Measurements from ENCODE around the gene YY2.
"Not testable (repeated sequence)": the region's sequence is repeated elsewhere in the genome, so short reads cannot be mapped to it uniquely, and the experiment has no call there.

Gene YY2

GRCh38 chrX:21855937-21856415, at the start of gene YY2:
YY2 (plus strand) TSS chrX:21855987; CDS start chrX:21856485, 498 bp downstream.
- no peak for DNase-seq

DNA sequence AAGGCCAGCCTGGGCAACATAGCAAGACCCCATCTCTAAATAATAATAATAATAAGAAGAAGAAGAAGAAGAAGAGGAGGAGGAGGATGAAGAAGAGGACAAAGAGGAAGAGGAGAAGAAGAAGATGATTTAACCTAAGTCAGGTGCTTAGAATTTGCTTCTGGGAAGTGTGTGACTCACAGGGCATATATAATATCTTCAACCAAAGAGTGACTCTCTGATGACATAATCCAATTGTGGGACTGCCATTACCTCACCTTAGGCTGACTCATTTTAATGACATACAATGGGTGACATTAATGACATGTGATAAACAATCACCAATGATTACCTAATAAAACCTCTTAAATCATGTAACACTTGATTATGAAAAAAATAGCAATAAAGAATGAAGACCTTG, 49.1 kb upstream of the YY2 start:
- DNase-seq, result no peak

- DNase-seq, result no peak
Observed at GRCh38 chrX:21811832-21812231, 44.0 kb upstream of the YY2 start.

- no peak for DNase-seq
Observed at GRCh38 chrX:21812628-21813027, 43.2 kb upstream of the YY2 start.

GRCh38 chrX:21813612-21814368, 42.0 kb upstream of the YY2 start:
- DNase-seq, result no peak

DNA sequence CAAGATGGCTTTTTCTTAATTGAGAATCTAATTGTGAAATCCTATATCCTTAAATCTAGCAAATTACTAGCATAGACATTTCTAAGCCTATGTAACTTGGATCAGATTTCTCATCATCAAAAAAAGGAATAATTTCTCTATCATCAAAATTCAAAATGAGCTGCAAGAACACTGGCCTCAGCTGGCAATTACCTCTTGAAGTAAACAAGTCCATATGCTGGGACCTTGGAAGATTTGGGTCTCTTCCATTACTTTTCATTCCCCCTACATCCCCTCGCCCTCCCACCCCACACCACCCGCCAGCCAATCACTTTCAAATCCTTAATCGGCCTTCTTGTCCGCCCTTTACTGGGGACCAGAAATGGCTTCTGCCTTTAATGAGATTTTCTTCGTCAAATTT, 39.7 kb upstream of the YY2 start:
- DNase-seq, result no peak

GRCh38 chrX:21820170-21820569, 35.6 kb upstream of the YY2 start:
- DNase-seq, result not testable (repeated sequence)

GRCh38 chrX:21821875-21822274, 33.9 kb upstream of the YY2 start:
- DNase-seq, result no peak

DNA sequence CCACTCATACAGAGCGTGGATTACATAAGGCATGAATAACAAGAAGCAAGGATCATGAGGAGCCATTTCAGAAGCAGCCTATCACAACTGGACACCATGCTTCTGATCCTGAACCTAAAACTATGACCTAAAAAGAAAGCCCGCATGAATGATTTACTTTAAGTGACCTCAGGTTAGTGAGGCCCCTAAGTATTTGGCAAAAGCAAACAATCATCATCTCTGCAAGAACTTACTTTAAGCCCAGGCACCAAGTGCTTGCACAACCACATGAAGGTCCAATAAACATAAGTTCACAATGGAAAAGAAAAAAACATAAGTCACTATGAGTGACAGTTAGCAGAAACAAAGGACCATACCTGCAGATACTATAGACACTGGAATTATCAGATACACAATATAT, 24.3 kb upstream of the YY2 start:
- no peak for DNase-seq

DNA sequence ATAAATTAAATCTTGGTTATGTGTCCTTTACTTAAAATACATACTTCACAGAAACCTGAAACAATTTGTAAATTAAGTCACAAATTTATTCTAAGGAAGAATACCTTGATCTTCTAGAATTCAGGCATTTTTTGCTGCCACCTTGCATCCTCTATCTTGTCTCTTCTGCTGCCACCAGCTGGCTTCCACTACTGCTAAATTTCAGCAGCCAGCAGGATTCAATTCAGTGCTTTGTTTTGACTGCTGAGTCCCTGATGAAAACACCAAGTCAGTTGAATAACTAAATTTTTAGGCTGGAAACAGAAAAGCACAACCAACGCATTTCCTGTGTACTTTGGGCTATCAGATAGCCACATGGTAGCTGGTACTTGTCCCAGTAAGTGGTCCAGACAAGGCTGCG, 18.7 kb upstream of the YY2 start:
- no peak for DNase-seq

DNA sequence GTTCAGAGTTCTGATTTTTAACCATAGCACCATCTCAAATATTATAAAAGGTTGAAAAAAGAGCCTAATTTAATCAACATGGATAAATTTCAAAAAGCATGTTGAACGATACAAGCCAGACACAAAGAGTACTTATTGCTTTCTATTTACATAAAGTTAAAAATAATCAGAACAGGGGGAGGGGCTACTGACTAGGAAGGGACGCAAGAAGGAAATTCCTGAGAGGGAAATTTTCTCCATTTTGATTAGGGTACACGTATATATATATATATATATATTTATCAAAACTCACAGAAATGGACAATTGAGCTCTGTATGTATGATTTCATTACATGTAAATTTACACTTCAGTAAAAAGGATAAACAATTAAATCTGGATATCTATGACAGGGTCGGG, 16.9 kb upstream of the YY2 start:
- no peak for DNase-seq

- DNase-seq, result peak; percentile 71
Observed at GRCh38 chrX:21839334-21840192, 16.2 kb upstream of the YY2 start, which contains the start of gene MBTPS2. MBTPS2 (plus strand) TSS chrX:21839617; CDS start chrX:21839735, 118 bp downstream.

- peak; percentile 2 for DNase-seq
Observed at GRCh38 chrX:21840193-21840545, 15.6 kb upstream of the YY2 start.

DNA sequence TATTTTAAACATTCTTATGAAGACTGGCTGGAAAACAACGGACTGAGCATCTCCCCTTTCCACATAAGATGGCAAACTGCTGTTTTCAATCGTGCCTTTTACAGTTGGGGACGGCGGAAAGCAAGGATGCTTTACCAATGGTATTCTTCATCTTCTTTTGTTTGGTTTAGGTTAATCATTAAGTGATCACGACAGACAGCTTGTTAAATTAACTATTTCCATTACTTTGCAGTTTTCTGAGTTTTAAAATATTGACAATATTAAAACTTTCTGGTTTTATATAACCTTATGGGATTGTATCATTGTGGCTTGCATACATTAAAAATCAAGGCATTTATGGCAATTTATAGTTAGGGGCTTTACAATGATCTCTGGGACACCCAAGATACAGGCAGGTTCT, 12.6 kb upstream of the YY2 start:
- no peak for DNase-seq

DNA sequence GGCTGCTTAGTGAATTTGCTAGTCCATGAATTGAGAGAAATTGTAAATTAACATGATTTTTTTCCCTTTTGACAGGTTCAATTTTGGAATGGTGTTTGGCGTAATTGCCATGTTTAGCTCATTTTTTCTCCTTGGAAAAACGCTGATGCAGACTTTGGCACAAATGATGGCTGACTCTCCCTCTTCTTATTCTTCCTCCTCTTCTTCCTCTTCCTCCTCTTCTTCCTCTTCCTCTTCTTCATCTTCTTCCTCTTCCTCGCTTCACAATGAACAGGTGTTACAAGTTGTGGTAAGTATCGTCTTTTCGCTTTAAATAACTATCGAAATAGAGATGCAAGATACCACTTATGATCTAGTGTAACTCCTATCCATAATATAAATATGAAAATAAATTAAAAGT, 10.7 kb upstream of the YY2 start:
- DNase-seq, result no peak

DNA sequence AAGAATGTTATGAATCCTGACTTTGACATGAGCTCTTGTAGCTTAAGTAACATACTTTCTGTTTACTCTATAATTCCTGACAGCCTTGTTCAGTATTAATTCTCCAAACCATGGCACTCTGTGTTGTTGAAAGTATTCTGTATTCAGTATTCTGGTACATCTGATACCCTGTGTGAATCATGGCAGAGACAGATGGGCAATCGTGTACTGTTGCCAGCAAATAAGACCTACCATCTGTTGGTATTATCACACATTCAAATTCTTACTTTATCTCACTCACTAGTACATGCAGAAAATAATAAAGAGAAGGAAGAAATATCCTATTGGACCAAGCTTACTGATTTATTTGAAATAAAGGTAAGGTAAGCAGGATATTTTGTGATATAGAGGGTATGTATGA, 8.4 kb upstream of the YY2 start:
- DNase-seq, result no peak

- no peak for DNase-seq
Observed at GRCh38 chrX:21853578-21853977, 2.2 kb upstream of the YY2 start.

DNA sequence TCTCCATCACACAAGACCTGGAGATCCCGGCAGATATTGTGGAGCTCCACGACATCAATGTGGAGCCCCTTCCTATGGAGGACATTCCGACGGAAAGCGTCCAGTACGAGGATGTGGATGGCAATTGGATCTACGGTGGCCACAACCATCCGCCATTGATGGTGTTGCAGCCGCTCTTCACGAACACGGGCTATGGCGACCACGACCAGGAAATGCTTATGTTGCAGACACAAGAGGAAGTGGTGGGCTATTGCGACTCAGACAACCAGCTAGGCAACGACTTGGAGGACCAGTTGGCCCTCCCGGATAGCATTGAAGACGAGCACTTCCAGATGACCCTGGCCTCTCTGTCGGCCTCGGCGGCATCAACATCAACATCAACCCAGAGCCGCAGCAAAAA, 717 bp downstream of the YY2 start:
- no peak for DNase-seq

DNA sequence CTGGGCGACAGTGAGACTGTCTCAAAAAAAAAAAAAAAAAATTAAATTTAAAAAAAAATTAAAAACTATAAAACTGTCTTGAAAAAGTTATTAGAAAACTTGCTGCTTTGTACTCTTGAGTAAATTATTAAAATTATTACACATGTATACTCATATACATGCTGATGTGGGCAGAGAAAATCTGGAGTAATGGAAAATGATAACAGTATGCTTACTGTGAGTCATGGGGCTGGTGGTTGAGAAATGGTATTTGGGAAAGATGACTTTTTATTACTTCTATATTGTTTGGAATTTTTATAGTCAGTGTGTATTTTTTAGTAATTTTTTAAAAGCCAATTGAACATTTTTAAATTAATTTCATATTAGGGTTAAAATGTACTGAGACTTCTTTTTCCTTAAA, 7.5 kb downstream of the YY2 start:
- DNase-seq, result no peak

GRCh38 chrX:21865436-21865835, 9.6 kb downstream of the YY2 start:
- no peak for DNase-seq

GRCh38 chrX:21870494-21870893, 14.7 kb downstream of the YY2 start:
- DNase-seq, result no peak

DNA sequence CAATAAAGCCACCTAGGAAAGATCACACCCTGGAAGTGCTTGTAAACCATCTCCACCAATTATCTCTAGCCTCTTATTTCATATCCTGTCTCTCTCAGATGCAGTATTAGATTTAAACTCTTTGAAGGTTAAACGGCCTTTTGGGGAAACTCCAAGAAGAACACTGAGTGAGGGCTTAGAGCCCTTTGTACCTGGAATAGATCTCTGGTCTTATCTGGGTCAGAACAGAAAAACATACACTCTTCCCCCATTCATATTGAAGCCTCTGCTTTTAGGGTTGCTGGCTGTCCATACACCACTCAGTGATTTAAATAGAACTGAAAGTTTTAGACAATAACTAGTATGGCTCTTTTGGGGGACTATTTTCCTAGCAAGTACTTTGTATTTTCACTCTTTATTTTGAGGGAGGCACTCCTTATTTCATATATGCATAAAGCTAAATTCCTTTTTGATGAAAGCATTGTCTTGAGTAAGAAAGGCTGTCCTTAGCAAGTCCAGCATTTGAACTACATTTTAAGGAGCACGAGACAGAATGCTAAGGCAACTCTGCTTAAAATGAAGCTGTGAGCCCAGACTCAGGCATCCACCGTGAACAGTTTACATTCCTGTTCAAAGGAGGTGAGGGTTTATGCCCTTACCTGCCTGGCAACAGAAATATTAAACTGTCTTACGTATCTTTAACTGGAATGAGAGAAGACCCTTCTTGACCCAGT, 17.4 kb downstream of the YY2 start:
- DNase-seq, result no peak

- DNase-seq, result not testable (repeated sequence)
Observed at GRCh38 chrX:21874182-21874581, 18.4 kb downstream of the YY2 start.

- no peak for DNase-seq
Observed at GRCh38 chrX:21875013-21875412, 19.2 kb downstream of the YY2 start.

All from stimulated activated naive CD4-positive, alpha-beta T cell treated with Interleukin-2 at 50 U/mL for 16 hours (primary cell).